Measurements from ENCODE around the gene ABCA1.

The ABCA1 gene

DNA sequence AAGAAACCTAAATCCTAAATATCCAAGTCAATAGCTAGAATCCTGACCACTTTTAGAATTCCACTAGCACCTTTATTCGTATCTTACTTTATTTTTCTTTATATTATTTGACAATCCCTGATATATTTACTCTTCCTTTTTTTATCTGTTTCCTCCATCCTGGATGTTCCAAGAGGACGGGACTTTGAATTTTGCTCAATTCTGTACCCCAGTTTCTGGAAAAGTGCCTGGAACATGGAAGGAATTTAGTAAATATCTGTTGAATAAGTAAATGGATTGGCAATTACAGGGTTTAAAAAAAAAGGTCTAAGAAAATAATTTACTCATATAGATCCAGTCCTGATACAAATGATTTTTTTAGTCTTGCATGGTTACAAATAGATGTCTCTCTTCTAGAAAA lies 181.7 kb downstream of the ABCA1 start:
- no peak for DNase-seq

DNA sequence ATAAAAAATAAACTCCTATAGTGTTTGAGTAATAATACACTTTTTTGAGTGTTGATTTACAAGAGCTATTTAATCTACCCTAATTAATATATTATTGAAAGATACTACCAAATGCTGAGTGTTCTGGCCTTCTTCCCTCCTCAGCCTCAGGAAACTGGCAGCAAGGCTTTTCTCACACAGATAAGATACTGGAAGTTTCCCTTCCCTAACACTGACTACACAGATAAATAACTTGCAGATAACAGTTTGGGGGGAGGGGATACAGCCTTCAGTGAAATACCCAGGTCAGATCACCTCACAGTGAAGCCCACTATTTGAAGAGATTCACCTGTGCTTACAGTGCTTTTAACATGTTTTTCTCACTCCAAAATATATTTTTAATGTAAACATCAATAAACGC lies 182.1 kb downstream of the ABCA1 start:
- no peak for DNase-seq

DNA sequence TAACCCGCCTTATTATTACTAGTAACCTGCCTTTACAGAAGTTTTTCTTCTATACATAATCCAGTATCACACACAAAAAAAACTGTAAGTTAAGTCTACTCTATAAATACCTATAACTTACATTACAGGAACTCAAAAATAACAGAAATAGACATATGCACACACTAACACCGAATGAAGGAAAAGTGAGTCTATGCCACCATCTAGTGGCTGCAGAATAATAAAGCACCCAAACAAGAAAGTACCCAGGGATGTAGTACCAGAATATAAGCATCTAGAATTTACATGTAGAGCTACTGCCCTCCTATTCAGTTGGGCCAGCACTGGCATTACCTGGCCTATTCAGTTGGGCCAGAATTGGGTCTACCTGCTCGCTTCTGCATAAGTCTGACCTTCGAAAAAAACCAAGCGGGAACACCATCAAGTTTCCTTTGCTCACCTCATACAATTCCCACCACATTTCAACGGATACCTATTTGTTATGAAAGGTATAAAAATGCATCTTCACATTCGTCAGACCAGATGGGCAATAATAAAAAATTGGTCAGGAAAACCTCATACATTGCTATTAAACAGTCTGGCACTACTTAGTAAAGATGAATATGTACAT lies 184.5 kb downstream of the ABCA1 start:
- DNase-seq = peak; percentile 3

DNA sequence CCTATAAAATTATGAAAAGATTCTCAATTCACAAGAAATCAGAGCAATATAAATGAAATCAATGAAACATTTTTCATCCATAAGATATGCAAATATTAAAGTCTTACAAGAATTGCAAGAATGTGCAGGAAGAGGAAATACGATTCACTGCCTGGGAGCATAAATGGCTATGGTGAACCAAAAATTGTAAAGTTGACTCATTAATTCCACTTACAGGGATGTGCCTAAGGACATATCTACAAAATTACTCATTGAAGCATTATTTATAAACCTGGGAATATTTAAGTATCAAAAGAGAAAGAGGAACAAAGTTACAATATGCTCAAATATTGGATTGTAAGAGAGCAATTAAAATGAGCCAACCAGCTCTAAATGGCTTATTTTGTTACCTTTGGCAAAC lies 187.3 kb downstream of the ABCA1 start:
- no peak for DNase-seq

DNA sequence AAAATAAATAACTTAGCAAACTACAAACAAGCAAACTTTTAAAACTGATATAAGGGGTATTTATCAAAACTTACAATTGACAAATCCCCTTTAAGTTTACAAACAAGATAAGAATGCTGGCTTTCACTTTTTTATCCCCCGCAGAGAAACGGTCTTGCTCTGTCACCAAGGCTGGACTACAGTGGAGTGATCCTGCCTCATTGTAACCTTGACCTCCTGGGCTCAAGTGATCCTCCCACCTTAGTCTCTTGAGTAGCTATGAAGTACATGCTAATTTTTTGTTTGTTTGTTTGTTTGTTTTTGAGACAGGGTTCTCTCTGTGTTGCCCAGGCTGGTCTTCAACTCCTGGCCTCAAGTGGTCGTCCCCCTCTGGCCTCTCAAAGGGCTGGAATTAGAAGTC lies 189.5 kb downstream of the ABCA1 start:
- DNase-seq = no peak

Measured in DMS79 (cell line).